ENCODE data around the gene SLC25A45. TPM values are rescaled to one million over a fixed set of nuclear protein-coding genes. Genes with fewer than 3 reads are reported as not detected.
A peak's percentile ranks its signal among the peaks of the same experiment; 100 is the strongest.

SLC25A45 gene
- total RNA-seq, 2 experiments from 2014 or later = 13.2 to 14.3 TPM

- POLR2A ChIA-PET = interaction anchor here (0.6 to 18.5 kb wide), 9 partner anchors 8 to 562 kb away, joined by 3 to 1637 read pairs (median 4); partner anchors contain the start of genes MALAT1 and PCNX3
- Mint-ChIP-seq H3K4me3 (peak overlapping the region; percentile 100), H3K36me3 (ENCODE audit: low read depth) (peaks cover 84% of the 10 kb centered on the region), H3K4me1 (peaks cover 64% of the 10 kb centered on the region), H3K9me3 (ENCODE audit: low read depth) (no peaks in the 10 kb centered on the region), H3K27ac (peak overlapping the region; percentile 99), H3K27me3 (peaks cover 6% of the 10 kb centered on the region)
- DNase-seq (peak; percentile 71), ATAC-seq (peak; percentile 8)
- intact Hi-C loops (cut with DNase I, micrococcal nuclease) = loop anchor here (1.0 to 10.0 kb wide), 7 partner anchors 45 to 565 kb away; partner anchors contain the start of genes CCDC85B (in 1 of the 2), EHD1 (in 1 of the 2) and SLC25A45 (in 1 of the 2)
- CTCF ChIA-PET = interaction anchor here (0.6 to 1.1 kb wide), 3 partner anchors 11 to 95 kb away, joined by 3 to 6 read pairs (median 5); no protein-coding TSS in a partner anchor
Measured at GRCh38 chr11:65426839-65427690, 44.6 kb upstream of the SLC25A45 start.

DNA sequence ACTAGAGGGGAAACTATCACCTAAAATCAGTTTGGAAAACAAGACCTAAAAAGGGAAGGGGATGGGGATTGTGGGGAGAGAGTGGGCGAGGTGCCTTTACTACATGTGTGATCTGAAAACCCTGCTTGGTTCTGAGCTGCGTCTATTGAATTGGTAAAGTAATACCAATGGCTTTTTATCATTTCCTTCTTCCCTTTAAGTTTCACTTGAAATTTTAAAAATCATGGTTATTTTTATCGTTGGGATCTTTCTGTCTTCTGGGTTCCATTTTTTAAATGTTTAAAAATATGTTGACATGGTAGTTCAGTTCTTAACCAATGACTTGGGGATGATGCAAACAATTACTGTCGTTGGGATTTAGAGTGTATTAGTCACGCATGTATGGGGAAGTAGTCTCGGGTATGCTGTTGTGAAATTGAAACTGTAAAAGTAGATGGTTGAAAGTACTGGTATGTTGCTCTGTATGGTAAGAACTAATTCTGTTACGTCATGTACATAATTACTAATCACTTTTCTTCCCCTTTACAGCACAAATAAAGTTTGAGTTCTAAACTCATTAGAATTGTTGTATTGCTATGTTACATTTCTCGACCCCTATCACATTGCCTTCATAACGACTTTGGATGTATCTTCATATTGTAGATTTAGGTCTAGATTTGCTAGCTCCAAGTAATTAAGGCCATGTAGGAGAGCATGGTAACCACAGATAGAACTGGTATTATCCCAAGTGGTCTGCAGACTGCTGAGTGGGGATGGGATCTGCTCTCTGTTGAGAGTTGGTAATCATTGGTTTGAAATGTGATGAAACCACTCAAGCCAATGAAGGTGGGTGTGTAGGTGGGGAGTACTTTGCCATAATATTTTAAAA lies 43.8 kb upstream of the SLC25A45 start:
- H3K9me3 Mint-ChIP-seq (ENCODE audit: low read depth) = no peaks in the 10 kb centered on the region
- peaks cover 56% of the 10 kb centered on the region for H3K4me1 Mint-ChIP-seq
- intact Hi-C loops (cut with DNase I, micrococcal nuclease) = loop anchor here (1.0 to 10.0 kb wide), 7 partner anchors 44 to 564 kb away; partner anchors contain the start of genes CCDC85B (in 1 of the 2), EHD1 (in 1 of the 2) and SLC25A45 (in 1 of the 2)
- H3K4me3 Mint-ChIP-seq = peak overlapping the region; percentile 100
- peak; percentile 56 for DNase-seq
- peaks cover 77% of the 10 kb centered on the region for H3K36me3 Mint-ChIP-seq (ENCODE audit: low read depth)
- H3K27me3 Mint-ChIP-seq = peaks cover 6% of the 10 kb centered on the region
- CTCF ChIA-PET = interaction anchor here (0.6 to 1.1 kb wide), 2 partner anchors 10 to 115 kb away, joined by 3 to 6 read pairs; no protein-coding TSS in a partner anchor
- H3K27ac Mint-ChIP-seq = peak overlapping the region; percentile 99
- POLR2A ChIA-PET = interaction anchor here (1.0 to 18.5 kb wide), 12 partner anchors 9 to 566 kb away, joined by 3 to 1637 read pairs (median 4); partner anchors contain the start of genes EHBP1L1, FAU, MALAT1 and MRPL49
- peak; percentile 27 for ATAC-seq

- ATAC-seq (peak; percentile 18), DNase-seq (peak; percentile 87)
- no peaks in the 10 kb centered on the region for H3K9me3 Mint-ChIP-seq (ENCODE audit: low read depth)
- POLR2A ChIA-PET = interaction anchor here (0.7 to 18.5 kb wide), 17 partner anchors 9 to 565 kb away, joined by 3 to 1637 read pairs (median 3); partner anchors contain the start of genes EHBP1L1, FAU, MALAT1 and MRPL49
- H3K4me1 Mint-ChIP-seq = peaks cover 51% of the 10 kb centered on the region
- H3K4me3 Mint-ChIP-seq = peak overlapping the region; percentile 100
- peak overlapping the region; percentile 99 for H3K27ac Mint-ChIP-seq
- peaks cover 6% of the 10 kb centered on the region for H3K27me3 Mint-ChIP-seq
- peaks cover 75% of the 10 kb centered on the region for H3K36me3 Mint-ChIP-seq (ENCODE audit: low read depth)
- CTCF ChIA-PET = interaction anchor here (1.0 to 12.0 kb wide), 3 partner anchors 72 to 82 kb away, joined by 4 to 209 read pairs (median 18); partner anchors contain the start of gene MALAT1
- intact Hi-C loops (cut with DNase I, micrococcal nuclease) = loop anchor here (1.0 to 10.0 kb wide), 4 partner anchors 47 to 563 kb away; partner anchors contain the start of genes CCDC85B (in 1 of the 2) and EHD1 (in 1 of the 2)
Measured at GRCh38 chr11:65425105-65425970, 42.9 kb upstream of the SLC25A45 start.

DNA sequence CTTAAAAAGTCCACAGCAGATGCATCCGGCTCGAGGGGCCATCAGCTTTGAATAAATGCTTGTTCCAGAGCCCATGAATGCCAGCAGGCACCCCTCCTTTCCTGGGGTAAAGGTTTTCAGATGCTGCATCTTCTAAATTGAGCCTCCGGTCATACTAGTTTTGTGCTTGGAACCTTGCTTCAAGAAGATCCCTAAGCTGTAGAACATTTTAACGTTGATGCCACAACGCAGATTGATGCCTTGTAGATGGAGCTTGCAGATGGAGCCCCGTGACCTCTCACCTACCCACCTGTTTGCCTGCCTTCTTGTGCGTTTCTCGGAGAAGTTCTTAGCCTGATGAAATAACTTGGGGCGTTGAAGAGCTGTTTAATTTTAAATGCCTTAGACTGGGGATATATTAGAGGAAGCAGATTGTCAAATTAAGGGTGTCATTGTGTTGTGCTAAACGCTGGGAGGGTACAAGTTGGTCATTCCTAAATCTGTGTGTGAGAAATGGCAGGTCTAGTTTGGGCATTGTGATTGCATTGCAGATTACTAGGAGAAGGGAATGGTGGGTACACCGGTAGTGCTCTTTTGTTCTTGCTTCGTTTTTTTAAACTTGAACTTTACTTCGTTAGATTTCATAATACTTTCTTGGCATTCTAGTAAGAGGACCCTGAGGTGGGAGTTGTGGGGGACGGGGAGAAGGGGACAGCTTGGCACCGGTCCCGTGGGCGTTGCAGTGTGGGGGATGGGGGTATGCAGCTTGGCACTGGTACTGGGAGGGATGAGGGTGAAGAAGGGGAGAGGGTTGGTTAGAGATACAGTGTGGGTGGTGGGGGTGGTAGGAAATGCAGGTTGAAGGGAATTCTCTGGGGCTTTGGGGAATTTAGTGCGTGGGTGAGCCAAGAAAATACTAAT lies 42.0 kb upstream of the SLC25A45 start:
- intact Hi-C loops (cut with DNase I, micrococcal nuclease) = loop anchor here (1.0 to 10.0 kb wide), 6 partner anchors 48 to 567 kb away; partner anchors contain the start of genes CCDC85B (in 1 of the 2), EHD1 (in 1 of the 2) and RELA (in 1 of the 2)
- no peak for ATAC-seq
- H3K4me1 Mint-ChIP-seq = peaks cover 42% of the 10 kb centered on the region
- peaks cover 68% of the 10 kb centered on the region for H3K36me3 Mint-ChIP-seq (ENCODE audit: low read depth)
- peak overlapping the region; percentile 100 for H3K4me3 Mint-ChIP-seq
- H3K9me3 Mint-ChIP-seq (ENCODE audit: low read depth) = no peaks in the 10 kb centered on the region
- peak; percentile 83 for DNase-seq
- peak overlapping the region; percentile 99 for H3K27ac Mint-ChIP-seq
- ChIA-PET POLR2A (interaction anchor here (0.6 to 18.5 kb wide), 19 partner anchors 8 to 646 kb away, joined by 3 to 1637 read pairs (median 4); partner anchors contain the start of genes EHBP1L1, FAU, MALAT1 and MRPL49), CTCF (interaction anchor here (1.0 to 12.0 kb wide), 5 partner anchors 53 to 83 kb away, joined by 3 to 209 read pairs (median 5); partner anchors contain the start of gene MALAT1)
- H3K27me3 Mint-ChIP-seq = peaks cover 6% of the 10 kb centered on the region

- intact Hi-C loops (cut with DNase I, micrococcal nuclease) = loop anchor here in 1 of 2 experiments (5.0 to 10.0 kb wide), 3 partner anchors 239 to 566 kb away; partner anchors contain the start of genes CCDC85B and RELA
Measured at GRCh38 chr11:65423516-65424204, 41.2 kb upstream of the SLC25A45 start.

DNA sequence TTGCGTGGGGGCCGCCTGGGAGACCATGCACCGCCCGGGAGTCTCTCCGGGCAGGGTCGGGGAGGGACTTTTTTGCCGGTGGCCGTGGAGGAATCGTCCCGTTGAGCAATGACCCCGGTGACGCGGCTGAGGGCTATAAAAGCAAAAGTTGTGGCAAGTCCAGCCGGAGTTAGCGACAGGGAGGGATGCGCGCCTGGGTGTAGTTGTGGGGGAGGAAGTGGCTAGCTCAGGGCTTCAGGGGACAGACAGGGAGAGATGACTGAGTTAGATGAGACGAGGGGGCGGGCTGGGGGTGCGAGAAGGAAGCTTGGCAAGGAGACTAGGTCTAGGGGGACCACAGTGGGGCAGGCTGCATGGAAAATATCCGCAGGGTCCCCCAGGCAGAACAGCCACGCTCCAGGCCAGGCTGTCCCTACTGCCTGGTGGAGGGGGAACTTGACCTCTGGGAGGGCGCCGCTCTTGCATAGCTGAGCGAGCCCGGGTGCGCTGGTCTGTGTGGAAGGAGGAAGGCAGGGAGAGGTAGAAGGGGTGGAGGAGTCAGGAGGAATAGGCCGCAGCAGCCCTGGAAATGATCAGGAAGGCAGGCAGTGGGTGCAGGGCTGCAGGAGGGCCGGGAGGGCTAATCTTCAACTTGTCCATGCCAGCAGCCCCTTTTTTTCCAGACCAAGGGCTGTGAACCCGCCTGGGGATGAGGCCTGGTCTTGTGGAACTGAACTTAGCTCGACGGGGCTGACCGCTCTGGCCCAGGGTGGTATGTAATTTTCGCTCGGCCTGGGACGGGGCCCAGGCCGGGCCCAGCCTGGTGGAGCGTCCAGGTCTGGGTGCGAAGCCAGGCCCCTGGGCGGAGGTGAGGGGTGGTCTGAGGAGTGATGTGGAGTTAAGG lies 40.4 kb upstream of the SLC25A45 start, which contains the start of gene NEAT1:
Gene NEAT1 (plus strand): TSS at position 166 of the 883 bp plus-strand sequence.
- CTCF ChIA-PET = interaction anchor here (0.6 to 12.0 kb wide), 7 partner anchors 49 to 460 kb away, joined by 3 to 209 read pairs (median 3); partner anchors contain the start of gene MALAT1

More at GRCh38 chr11:65423516-65424204, 41.2 kb upstream of the SLC25A45 start:
- DNase-seq = peak; percentile 51
- no peak for ATAC-seq
- Mint-ChIP-seq H3K36me3 (ENCODE audit: low read depth) (peaks cover 69% of the 10 kb centered on the region), H3K9me3 (ENCODE audit: low read depth) (no peaks in the 10 kb centered on the region), H3K4me1 (peaks cover 38% of the 10 kb centered on the region), H3K27ac (peak overlapping the region; percentile 99), H3K4me3 (peak overlapping the region; percentile 100), H3K27me3 (peaks cover 6% of the 10 kb centered on the region)
- ChIA-PET CTCF (interaction anchor here (0.8 to 12.0 kb wide), 6 partner anchors 48 to 84 kb away, joined by 3 to 209 read pairs (median 4); partner anchors contain the start of gene MALAT1), POLR2A (interaction anchor here (0.6 to 18.5 kb wide), 7 partner anchors 48 to 645 kb away, joined by 3 to 1637 read pairs (median 8); partner anchors contain the start of genes MALAT1, SF1 and ZNRD2)

GRCh38 chr11:65421794-65422632 lies 39.6 kb upstream of the SLC25A45 start:
- H3K4me3 Mint-ChIP-seq = peak overlapping the region; percentile 100
- intact Hi-C loops (cut with DNase I, micrococcal nuclease) = loop anchor here (1.0 to 10.0 kb wide), 11 partner anchors 40 to 643 kb away; partner anchors contain the start of genes CCDC85B (in 1 of the 2), PCNX3 (in 1 of the 2), RELA (in 1 of the 2) and SF1 (in 1 of the 2)
- H3K9me3 Mint-ChIP-seq (ENCODE audit: low read depth) = no peaks in the 10 kb centered on the region
- ChIA-PET CTCF (interaction anchor here (0.5 to 12.0 kb wide), 8 partner anchors 42 to 472 kb away, joined by 3 to 209 read pairs (median 4); partner anchors contain the start of gene MALAT1), POLR2A (interaction anchor here (0.6 to 18.5 kb wide), 22 partner anchors 8 to 1150 kb away, joined by 3 to 1637 read pairs (median 4); partner anchors contain the start of genes EHBP1L1, MALAT1 and SLC25A45)
- peaks cover 35% of the 10 kb centered on the region for H3K4me1 Mint-ChIP-seq
- peaks cover 6% of the 10 kb centered on the region for H3K27me3 Mint-ChIP-seq
- DNase-seq = peak; percentile 99
- peaks cover 54% of the 10 kb centered on the region for H3K36me3 Mint-ChIP-seq (ENCODE audit: low read depth)
- ATAC-seq = peak; percentile 1
- peak overlapping the region; percentile 99 for H3K27ac Mint-ChIP-seq

More for the DNA sequence above, 40.4 kb upstream of the SLC25A45 start, which contains the start of gene NEAT1:
- POLR2A ChIA-PET = interaction anchor here (0.6 to 18.5 kb wide), 15 partner anchors 9 to 1151 kb away, joined by 3 to 1637 read pairs (median 3); partner anchors contain the start of genes EHBP1L1, MALAT1 and SLC25A45
- H3K4me1 Mint-ChIP-seq = peaks cover 35% of the 10 kb centered on the region
- peak within 1 kb of the TSS; percentile 99 for H3K27ac Mint-ChIP-seq
- peak; percentile 98 for DNase-seq
- ATAC-seq = peak; percentile 15
- H3K27me3 Mint-ChIP-seq = peaks cover 6% of the 10 kb centered on the region
- H3K9me3 Mint-ChIP-seq (ENCODE audit: low read depth) = no peaks in the 10 kb centered on the region
- intact Hi-C loops (cut with DNase I, micrococcal nuclease) = loop anchor here (1.0 to 10.0 kb wide), 7 partner anchors 49 to 566 kb away; partner anchors contain the start of genes CCDC85B (in 1 of the 2), RELA (in 1 of the 2) and ZNRD2 (in 1 of the 2)
- peak within 1 kb of the TSS; percentile 100 for H3K4me3 Mint-ChIP-seq
- peaks cover 63% of the 10 kb centered on the region for H3K36me3 Mint-ChIP-seq (ENCODE audit: low read depth)

Data from activated CD4-positive, alpha-beta T cell treated with anti-CD3 and anti-CD28 coated beads for 36 hours (primary cell).